Activated T-cell treated with anti-CD3 and anti-CD28 coated beads, Interleukin-2, amount 50 U/mL, for 24 hours (primary cell): ENCODE measurements around the gene TMEM51.

Source experiments
- DNase-seq: peaks from one replicate; pipeline ENCODE4 v3.0.0-alpha.2; 2020
- H3K27ac Mint-ChIP-seq: 2 replicates; pipeline ENCODE4 v1.8.0; 2020; ENCODE audit warnings: mild to moderate bottlenecking, mixed read lengths
- H3K27me3 Mint-ChIP-seq: 2 replicates; pipeline ENCODE4 v1.8.0; 2020; ENCODE audit warnings: mixed read lengths
- H3K36me3 Mint-ChIP-seq: 2 replicates; pipeline ENCODE4 v1.8.0; 2020; ENCODE audit warnings: low read depth, mixed read lengths
- H3K4me1 Mint-ChIP-seq: 2 replicates; pipeline ENCODE4 v1.8.0; 2020; ENCODE audit warnings: low read depth, mixed read lengths
- H3K4me3 Mint-ChIP-seq: 2 replicates; pipeline ENCODE4 v1.8.0; 2020; ENCODE audit warnings: mild to moderate bottlenecking, moderate library complexity, mixed read lengths
- H3K9me3 Mint-ChIP-seq: 2 replicates; pipeline ENCODE4 v1.8.0; 2020; ENCODE audit warnings: mixed read lengths

Gene TMEM51

DNA sequence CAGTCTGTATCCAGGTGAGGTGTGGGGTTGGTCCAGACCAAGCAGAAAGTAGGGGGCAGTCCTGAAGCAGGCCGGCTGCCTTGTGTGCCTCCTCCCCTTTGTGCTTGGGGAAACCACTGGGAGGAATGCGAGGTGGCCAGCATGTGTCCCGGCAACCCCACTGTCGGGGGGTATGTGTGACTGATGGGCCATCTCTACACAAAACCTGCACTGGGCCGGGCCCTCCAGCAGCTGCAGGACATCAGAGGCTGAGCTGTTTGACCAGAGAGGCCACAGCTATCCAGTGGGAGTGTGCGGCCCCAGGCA, 33.3 kb downstream of the TMEM51 start:
- Mint-ChIP-seq H3K27me3 (peaks cover 36% of the 10 kb centered on the region), H3K36me3 (no peaks in the 10 kb centered on the region), H3K4me3 (no peak overlapping the region), H3K27ac (no peak overlapping the region), H3K4me1 (no peaks in the 10 kb centered on the region), H3K9me3 (no peaks in the 10 kb centered on the region)
- DNase-seq = no peak

- no peak for DNase-seq
- H3K4me3 Mint-ChIP-seq = no peak overlapping the region
- no peaks in the 10 kb centered on the region for H3K9me3 Mint-ChIP-seq
- H3K4me1 Mint-ChIP-seq = no peaks in the 10 kb centered on the region
- no peaks in the 10 kb centered on the region for H3K36me3 Mint-ChIP-seq
- peaks cover 36% of the 10 kb centered on the region for H3K27me3 Mint-ChIP-seq
- H3K27ac Mint-ChIP-seq = no peak overlapping the region
Observed at GRCh38 chr1:15187175-15188129, 33.9 kb downstream of the TMEM51 start.

- Mint-ChIP-seq H3K27me3 (peaks cover 32% of the 10 kb centered on the region), H3K9me3 (no peaks in the 10 kb centered on the region), H3K4me1 (no peaks in the 10 kb centered on the region), H3K4me3 (no peak overlapping the region), H3K27ac (no peak overlapping the region), H3K36me3 (no peaks in the 10 kb centered on the region)
- no peak for DNase-seq
Observed at GRCh38 chr1:15188130-15188524, 34.6 kb downstream of the TMEM51 start.

GRCh38 chr1:15188678-15189077, 35.1 kb downstream of the TMEM51 start:
- Mint-ChIP-seq H3K4me1 (no peaks in the 10 kb centered on the region), H3K36me3 (no peaks in the 10 kb centered on the region), H3K4me3 (no peak overlapping the region), H3K9me3 (no peaks in the 10 kb centered on the region), H3K27me3 (peaks cover 26% of the 10 kb centered on the region), H3K27ac (no peak overlapping the region)
- DNase-seq = no peak

DNA sequence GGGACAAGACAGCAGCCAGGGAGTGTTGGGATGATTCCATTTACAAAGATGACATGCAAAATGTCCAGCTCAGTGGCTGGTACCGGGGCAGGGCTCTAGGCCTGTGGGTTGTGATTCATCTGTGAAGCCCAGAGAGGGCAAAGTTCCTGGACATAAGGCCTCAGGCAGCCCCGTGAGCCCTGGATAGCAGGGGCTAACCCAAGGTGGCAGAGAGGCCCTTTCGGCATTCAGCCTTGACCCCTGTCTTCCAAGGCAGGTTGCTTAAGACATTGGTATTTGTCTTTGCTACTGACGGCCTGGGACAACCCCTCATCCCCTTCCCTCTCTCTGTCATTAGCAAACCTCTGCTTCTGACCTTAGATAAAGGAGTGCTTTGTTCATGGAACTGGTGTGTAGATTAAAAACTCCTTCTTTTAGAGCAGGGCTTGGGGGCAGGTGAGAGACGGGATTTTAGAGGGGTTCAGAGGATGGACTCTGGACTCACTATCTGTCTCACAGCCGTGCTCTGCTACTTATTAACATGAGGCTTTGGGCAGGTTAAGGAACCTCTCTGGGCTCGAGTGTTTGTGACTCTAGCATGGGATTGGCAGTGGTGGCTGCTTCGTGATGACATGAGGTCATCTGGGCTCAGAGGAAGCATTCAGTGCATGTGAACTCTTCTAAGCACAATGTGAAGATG, 36.3 kb downstream of the TMEM51 start:
- H3K4me1 Mint-ChIP-seq = no peaks in the 10 kb centered on the region
- H3K9me3 Mint-ChIP-seq = no peaks in the 10 kb centered on the region
- H3K27ac Mint-ChIP-seq = no peak overlapping the region
- no peak overlapping the region for H3K4me3 Mint-ChIP-seq
- DNase-seq = no peak
- peaks cover 21% of the 10 kb centered on the region for H3K27me3 Mint-ChIP-seq
- no peaks in the 10 kb centered on the region for H3K36me3 Mint-ChIP-seq

DNA sequence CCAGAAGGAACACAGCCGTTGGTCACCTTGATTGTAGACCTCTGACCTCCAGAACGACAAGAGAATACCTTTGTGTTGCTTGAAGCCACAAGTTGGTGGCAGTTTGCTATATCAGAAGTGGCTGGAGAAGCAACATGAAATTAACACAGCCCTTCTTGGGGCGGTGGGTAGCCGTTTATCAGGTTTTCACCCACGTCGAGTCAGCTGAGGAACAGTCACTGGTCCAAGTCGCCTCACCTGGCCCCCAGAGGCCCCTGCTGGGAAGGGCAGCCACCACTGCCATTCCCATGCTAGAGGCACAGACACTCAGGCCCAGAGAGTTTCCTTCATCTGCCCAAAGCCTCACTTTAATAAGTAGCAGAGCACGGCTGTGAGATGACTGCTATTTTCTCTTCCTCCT, 37.7 kb downstream of the TMEM51 start:
- Mint-ChIP-seq H3K36me3 (no peaks in the 10 kb centered on the region), H3K27me3 (peaks cover 13% of the 10 kb centered on the region), H3K9me3 (no peaks in the 10 kb centered on the region), H3K27ac (no peak overlapping the region), H3K4me3 (no peak overlapping the region), H3K4me1 (no peaks in the 10 kb centered on the region)
- DNase-seq = no peak

DNA sequence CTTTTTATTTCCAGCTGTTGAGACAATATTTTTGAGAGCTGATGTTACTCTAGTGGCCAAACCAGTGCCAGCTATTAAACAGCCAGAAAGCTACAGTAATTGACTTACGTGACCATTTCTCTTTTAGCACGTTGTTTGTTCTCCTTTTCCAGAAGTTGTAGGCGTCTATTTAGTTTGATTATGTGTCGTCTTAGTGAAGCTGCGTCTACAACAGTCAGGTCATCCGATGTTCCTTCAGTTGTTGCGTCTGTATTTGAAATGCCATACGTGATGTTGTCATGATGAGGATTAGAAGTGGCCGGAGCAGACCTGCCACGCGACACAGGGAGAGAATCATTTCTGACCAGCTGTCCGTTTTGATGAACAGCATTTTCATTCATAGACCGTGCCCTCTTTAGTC, 38.2 kb downstream of the TMEM51 start:
- no peak overlapping the region for H3K4me3 Mint-ChIP-seq
- DNase-seq = no peak
- peaks cover 8% of the 10 kb centered on the region for H3K27me3 Mint-ChIP-seq

DNA sequence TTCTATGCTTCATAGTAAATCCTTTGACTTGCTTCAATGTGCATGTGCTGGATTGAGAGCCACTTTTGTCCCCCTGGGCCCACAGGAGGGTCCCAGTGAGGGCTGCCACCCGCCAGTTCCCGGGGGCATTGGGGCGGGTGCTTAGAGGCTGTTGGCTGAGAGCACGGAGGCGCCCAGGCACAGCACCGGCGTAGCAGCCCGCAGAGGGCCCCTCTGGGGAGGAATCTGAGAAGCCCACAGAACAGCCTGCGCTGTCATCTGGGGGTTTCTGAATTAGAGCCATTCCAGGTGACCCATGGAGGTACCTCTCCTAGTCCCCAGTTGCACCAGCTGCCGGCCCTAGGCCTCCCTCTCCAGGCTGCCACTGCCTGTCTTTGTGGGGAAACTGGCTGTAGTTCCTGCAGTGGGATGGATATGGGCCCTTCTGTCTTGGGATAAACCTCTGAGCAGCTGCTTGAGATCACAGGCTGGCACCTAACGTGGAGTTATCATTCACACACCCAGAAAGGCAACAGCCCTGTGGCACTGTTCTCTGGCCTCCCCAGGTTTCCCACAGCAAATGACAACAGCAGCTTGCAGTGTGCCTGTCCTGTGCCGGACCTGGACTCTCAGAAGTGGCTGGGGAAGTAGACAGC, 39.5 kb downstream of the TMEM51 start:
- Mint-ChIP-seq H3K4me3 (no peak overlapping the region), H3K9me3 (no peaks in the 10 kb centered on the region), H3K27me3 (peaks cover 2% of the 10 kb centered on the region), H3K36me3 (no peaks in the 10 kb centered on the region), H3K4me1 (no peaks in the 10 kb centered on the region), H3K27ac (no peak overlapping the region)
- no peak for DNase-seq

More for the DNA sequence above, 38.2 kb downstream of the TMEM51 start:
- Mint-ChIP-seq H3K27ac (no peak overlapping the region), H3K36me3 (no peaks in the 10 kb centered on the region), H3K9me3 (no peaks in the 10 kb centered on the region), H3K4me1 (no peaks in the 10 kb centered on the region)

GRCh38 chr1:15195420-15196052, 42.0 kb downstream of the TMEM51 start:
- Mint-ChIP-seq H3K27me3 (no peaks in the 10 kb centered on the region), H3K27ac (no peak overlapping the region), H3K36me3 (no peaks in the 10 kb centered on the region), H3K4me3 (no peak overlapping the region), H3K9me3 (no peaks in the 10 kb centered on the region), H3K4me1 (no peaks in the 10 kb centered on the region)
- no peak for DNase-seq

- H3K4me1 Mint-ChIP-seq = no peaks in the 10 kb centered on the region
- DNase-seq = no peak
- no peak overlapping the region for H3K27ac Mint-ChIP-seq
- H3K36me3 Mint-ChIP-seq = no peaks in the 10 kb centered on the region
- H3K9me3 Mint-ChIP-seq = no peaks in the 10 kb centered on the region
- H3K4me3 Mint-ChIP-seq = no peak overlapping the region
- no peaks in the 10 kb centered on the region for H3K27me3 Mint-ChIP-seq
Observed at GRCh38 chr1:15196069-15196468, 42.5 kb downstream of the TMEM51 start.

DNA sequence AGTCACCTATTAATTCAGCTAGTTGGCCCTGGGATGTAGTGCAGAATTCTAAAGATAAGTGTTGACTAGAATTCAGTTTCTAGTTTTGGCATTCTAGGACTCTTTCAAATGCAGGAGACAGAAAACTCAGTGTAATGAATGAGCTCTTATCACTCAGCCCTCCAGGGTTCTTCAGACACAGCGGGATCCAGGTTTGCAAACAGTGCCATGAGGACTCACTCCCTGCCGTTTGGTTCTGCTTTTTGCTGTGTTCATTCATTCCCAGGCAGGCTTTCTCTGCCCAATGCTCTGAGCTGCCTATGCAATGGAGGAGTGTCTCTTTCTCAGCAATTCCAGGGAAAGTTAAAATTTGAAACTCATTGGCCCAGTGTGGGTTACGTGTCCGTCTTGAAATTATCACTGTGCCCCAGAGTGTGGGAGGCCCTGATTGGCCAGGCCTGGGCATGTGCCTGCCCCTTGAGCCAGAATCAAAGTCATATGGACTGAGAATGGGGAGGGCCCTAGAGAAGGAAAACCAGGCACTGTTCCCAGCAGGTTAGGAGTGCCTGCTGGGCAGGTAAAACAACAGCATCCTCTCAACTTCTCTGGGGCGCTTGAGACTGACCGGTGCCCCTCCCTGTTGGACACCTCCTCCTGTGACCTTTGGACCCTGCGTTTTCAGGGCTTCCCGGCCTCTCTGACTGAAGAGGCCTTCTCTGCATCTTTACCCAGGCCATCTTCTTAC, 43.4 kb downstream of the TMEM51 start:
- no peaks in the 10 kb centered on the region for H3K4me1 Mint-ChIP-seq
- no peak for DNase-seq
- H3K27me3 Mint-ChIP-seq = no peaks in the 10 kb centered on the region
- H3K9me3 Mint-ChIP-seq = no peaks in the 10 kb centered on the region
- H3K36me3 Mint-ChIP-seq = no peaks in the 10 kb centered on the region
- H3K27ac Mint-ChIP-seq = no peak overlapping the region
- H3K4me3 Mint-ChIP-seq = no peak overlapping the region

GRCh38 chr1:15197591-15198447, 44.3 kb downstream of the TMEM51 start:
- H3K4me1 Mint-ChIP-seq = no peaks in the 10 kb centered on the region
- H3K9me3 Mint-ChIP-seq = no peaks in the 10 kb centered on the region
- H3K27me3 Mint-ChIP-seq = no peaks in the 10 kb centered on the region
- no peak overlapping the region for H3K27ac Mint-ChIP-seq
- no peak for DNase-seq
- H3K36me3 Mint-ChIP-seq = no peaks in the 10 kb centered on the region
- H3K4me3 Mint-ChIP-seq = no peak overlapping the region

DNA sequence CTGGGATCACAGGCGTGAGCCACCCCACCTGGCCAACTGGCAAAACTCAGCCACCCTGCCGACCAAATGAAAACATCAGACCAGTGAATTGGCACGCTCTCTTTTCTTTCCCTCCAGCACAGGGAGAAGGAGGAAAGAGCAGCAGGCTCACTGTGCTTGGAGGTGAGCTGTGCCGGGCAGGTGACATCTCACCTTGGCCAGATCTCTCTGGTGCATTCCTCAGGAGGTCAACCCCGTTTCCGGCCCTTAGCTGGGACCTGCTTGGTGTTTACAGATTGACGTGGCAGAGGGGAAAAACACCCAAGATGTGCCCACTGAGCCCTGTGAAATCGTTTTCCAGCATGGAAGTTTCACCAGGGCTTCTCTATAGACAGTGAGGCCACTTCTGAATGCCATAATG, 45.1 kb downstream of the TMEM51 start:
- Mint-ChIP-seq H3K27ac (no peak overlapping the region), H3K4me1 (no peaks in the 10 kb centered on the region)
- DNase-seq = no peak

More for the DNA sequence above, 45.1 kb downstream of the TMEM51 start:
- Mint-ChIP-seq H3K9me3 (no peaks in the 10 kb centered on the region), H3K36me3 (no peaks in the 10 kb centered on the region), H3K27me3 (no peaks in the 10 kb centered on the region), H3K4me3 (no peak overlapping the region)
